GM23338 (cell line): Measurements from ENCODE around the gene ALDH16A1. TPM values are rescaled to one million over a fixed set of nuclear protein-coding genes. Genes with fewer than 3 reads are reported as not detected.
"Not testable (repeated sequence)": the region's sequence is repeated elsewhere in the genome, so short reads cannot be mapped to it uniquely, and the experiment has no call there.

Source experiments
- ATAC-seq: fragments of 200-7000 bp; cut with Tn5 transposase; 3 replicates; pipeline ENCODE4 v1.9.1; 2020
- DNase-seq: peaks from one replicate; pipeline ENCODE4 v3.0.0-alpha.2; 2015; ENCODE audit warnings: low spot score
- H2AFZ ChIP-seq: fragments of 200-600 bp; sonication (generic); 2 replicates; pipeline ENCODE4 v1.8.0; 2016; ENCODE audit warnings: antibody characterized with exemption, mild to moderate bottlenecking, moderate library complexity
- H3F3A ChIP-seq: fragments of 200-600 bp; sonication (generic); replicated peaks from 2 replicates; pipeline ENCODE4 v1.8.0; 2017; ENCODE audit warnings: antibody characterized with exemption, mixed run types, low read depth
- H3K27ac ChIP-seq: fragments of 200-600 bp; sonication (generic); 2 replicates; pipeline ENCODE4 v1.6.1; 2016; ENCODE audit warnings: low read depth
- H3K27me3 ChIP-seq: fragments of 200-600 bp; sonication (generic); 2 replicates; pipeline ENCODE4 v1.8.0; 2016; ENCODE audit warnings: mild to moderate bottlenecking, mixed run types, moderate library complexity; ENCODE audit not compliant: insufficient read depth
- H3K36me3 ChIP-seq: fragments of 200-600 bp; sonication (generic); 2 replicates; pipeline ENCODE4 v1.8.0; 2016; ENCODE audit warnings: mild to moderate bottlenecking; ENCODE audit not compliant: insufficient read depth
- H3K4me1 ChIP-seq: fragments of 200-600 bp; sonication (generic); 2 replicates; pipeline ENCODE4 v1.8.0; 2016; ENCODE audit warnings: mild to moderate bottlenecking, moderate library complexity; ENCODE audit not compliant: insufficient read depth
- H3K4me2 ChIP-seq: fragments of 200-600 bp; sonication (generic); 2 replicates; pipeline ENCODE4 v1.7.1; 2017; ENCODE audit warnings: mixed run types
- H3K4me3 ChIP-seq: fragments of 200-600 bp; sonication (generic); 2 replicates; pipeline ENCODE4 v1.6.1; 2016; ENCODE audit warnings: mixed run types
- H3K79me2 ChIP-seq: fragments of 200-600 bp; sonication (generic); replicated peaks from 2 replicates; pipeline ENCODE4 v1.8.0; 2017; ENCODE audit warnings: mild to moderate bottlenecking; ENCODE audit not compliant: insufficient read depth
- H3K9me2 ChIP-seq: fragments of 200-600 bp; sonication (generic); 2 replicates; pipeline ENCODE4 v1.8.0; 2017; ENCODE audit not compliant: insufficient read depth
- H4K20me1 ChIP-seq: fragments of 200-600 bp; sonication (generic); replicated peaks from 2 replicates; pipeline ENCODE4 v1.8.0; 2017; ENCODE audit warnings: mild to moderate bottlenecking; ENCODE audit not compliant: insufficient read depth
- H3K27ac Mint-ChIP-seq: 2 replicates; pipeline ENCODE4 v1.8.0; 2020; ENCODE audit warnings: inconsistent platforms, mild to moderate bottlenecking, moderate library complexity, mixed read lengths
- H3K27me3 Mint-ChIP-seq: 3 replicates; pipeline ENCODE4 v1.8.0; 2022; ENCODE audit warnings: low read depth, mild to moderate bottlenecking, moderate library complexity, mixed read lengths, inconsistent platforms; ENCODE audit not compliant: insufficient read depth, poor library complexity
- H3K36me3 Mint-ChIP-seq: 3 replicates; pipeline ENCODE4 v1.8.0; 2021; ENCODE audit warnings: low read depth, mild to moderate bottlenecking, inconsistent platforms, moderate library complexity, mixed read lengths
- H3K4me1 Mint-ChIP-seq: 3 replicates; pipeline ENCODE4 v1.8.0; 2020; ENCODE audit warnings: mild to moderate bottlenecking, inconsistent platforms, mixed read lengths
- H3K4me3 Mint-ChIP-seq: 3 replicates; pipeline ENCODE4 v1.8.0; 2021; ENCODE audit warnings: moderate library complexity, mild to moderate bottlenecking, inconsistent platforms, mixed read lengths
- H3K9me3 Mint-ChIP-seq: 3 replicates; pipeline ENCODE4 v1.8.0; 2020; ENCODE audit warnings: moderate library complexity, mild to moderate bottlenecking, inconsistent platforms, mixed read lengths
- CTCF ChIP-seq, 2 experiments: fragments of 200-600 bp in 1 of 2; sonication (generic) in 1 of 2; conservative IDR thresholded peaks; 2 replicates each; pipeline versions ENCODE4 v1.5.1 to v1.6.1; 2016 to 2017; ENCODE audit warnings: antibody characterized with exemption in 2 of 2, low read depth in 2 of 2, mild to moderate bottlenecking in 2 of 2, moderate library complexity in 1 of 2
- POLR2AphosphoS5 ChIP-seq: IDR thresholded peaks from 2 replicates; pipeline ENCODE4 v1.6.1; 2016; ENCODE audit warnings: antibody characterized with exemption, low read depth
- ZNF462 ChIP-seq: fragments of 250-450 bp; sonication (Bioruptor Pico); IDR thresholded peaks from 2 replicates; pipeline ENCODE4 v1.5.0; 2020; ENCODE audit warnings: mild to moderate bottlenecking, moderate library complexity
- polyA plus RNA-seq: library from polyadenylated mRNA; unstranded; fragments of >200 nt; fragmentation: Nextera tagmentation; extraction: Ambion mirVana; gene quantifications from 2 replicates; pipeline ENCODE4 v1.2.1, GENCODE V29; 2016
- total RNA-seq: library from RNA; depleted of rRNA; stranded (reverse); fragments of >200 nt; shearing (Covaris generic); gene quantifications from 2 replicates; pipeline ENCODE4 v1.2.3, GENCODE V29; 2014

Gene ALDH16A1
- total and polyA plus RNA-seq, 2 experiments from 2014 or later: 16.8 to 57.3 TPM

DNA sequence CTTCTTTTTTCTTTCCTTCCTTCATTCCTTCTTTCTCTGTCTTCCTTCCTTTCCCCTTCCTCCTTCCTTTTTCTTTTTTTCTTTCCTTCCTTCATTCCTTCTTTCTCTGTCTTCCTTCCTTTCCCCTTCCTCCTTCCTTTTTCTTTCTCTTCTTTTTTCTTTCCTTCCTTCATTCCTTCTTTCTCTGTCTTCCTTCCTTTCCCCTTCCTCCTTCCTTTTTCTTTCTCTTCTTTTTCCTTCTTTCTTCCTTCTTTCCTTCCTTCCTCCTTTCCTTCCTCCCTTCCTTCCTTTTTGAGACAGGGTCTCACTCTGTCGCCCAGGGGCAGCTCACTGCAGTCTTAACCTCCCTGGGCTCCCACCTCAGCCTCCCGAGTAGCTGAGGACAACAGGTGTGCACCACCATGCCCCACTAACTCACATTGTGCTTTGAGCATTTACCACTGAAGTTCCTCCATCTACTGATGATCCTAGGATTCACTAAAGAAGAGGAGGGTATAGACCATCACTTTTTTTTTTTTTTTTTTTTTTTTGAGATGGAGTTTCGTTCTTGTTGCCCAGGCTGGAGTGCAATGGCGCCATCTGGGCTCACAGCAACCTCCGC lies 8.8 kb upstream of the ALDH16A1 start:
- not testable (repeated sequence) for H3K4me3 ChIP-seq, H3K27ac Mint-ChIP-seq, H3K9me2 ChIP-seq, ATAC-seq, H3K27ac ChIP-seq, H3K79me2 ChIP-seq, H3K36me3 ChIP-seq, H2AFZ ChIP-seq, H3K4me2 ChIP-seq, DNase-seq, H3K9me3 Mint-ChIP-seq, H4K20me1 ChIP-seq
- Mint-ChIP-seq H3K4me1 (peaks cover 35% of the 10 kb centered on the region), H3K27me3 (peaks cover 65% of the 10 kb centered on the region), H3K36me3 (peaks cover 34% of the 10 kb centered on the region), H3K4me3 (peak overlapping the region; percentile 66; the same call in 2 of the 3 replicates)
- Histone ChIP-seq H3F3A (peaks cover 25% of the 10 kb centered on the region), H3K27me3 (peaks cover 27% of the 10 kb centered on the region), H3K4me1 (peaks cover 23% of the 10 kb centered on the region)

DNA sequence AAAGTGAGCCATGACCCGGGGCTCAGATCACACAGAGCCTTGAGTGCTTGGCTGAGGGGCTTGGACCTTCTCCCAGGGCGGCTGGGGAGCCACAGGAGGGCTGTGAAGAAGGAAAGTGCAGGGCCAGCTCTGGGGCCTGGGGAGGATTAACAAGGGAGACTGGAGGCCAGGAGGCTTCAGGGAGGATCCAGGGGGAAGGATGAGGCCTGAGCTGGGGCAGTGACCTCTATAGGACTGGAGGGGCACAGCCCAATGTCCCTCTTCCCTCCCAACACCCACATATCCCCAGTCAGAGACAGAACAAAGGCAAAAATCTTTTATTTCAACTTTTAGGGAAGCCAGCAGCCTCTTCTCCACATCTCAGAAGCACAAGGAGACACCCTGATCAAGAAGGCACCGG lies 7.0 kb upstream of the ALDH16A1 start:
- peaks cover 4% of the 10 kb centered on the region; the same call in 1 of the 2 replicates for H3K36me3 ChIP-seq
- H3K27ac ChIP-seq: no peak overlapping the region
- H3K9me2 ChIP-seq: no peaks in the 10 kb centered on the region
- Mint-ChIP-seq H3K27me3 (peaks cover 52% of the 10 kb centered on the region), H3K36me3 (peaks cover 49% of the 10 kb centered on the region), H3K4me3 (no peak overlapping the region), H3K9me3 (no peaks in the 10 kb centered on the region), H3K4me1 (peaks cover 35% of the 10 kb centered on the region), H3K27ac (peak overlapping the region; percentile 41; the same call in 1 of the 2 replicates)
- no peak for TF ChIP-seq POLR2AphosphoS5
- no peak for TF ChIP-seq ZNF462 (CRISPR knock-in tag)
- peak in 1 of 2 experiments; percentile 21; a peak in 2 of 4 replicates for TF ChIP-seq CTCF (conservative IDR thresholded peaks at IDR 0.05; ENCODE audit: low read depth in 2 of 2)
- H3K79me2 ChIP-seq: peaks cover 10% of the 10 kb centered on the region
- H3K4me2 ChIP-seq: no peak overlapping the region
- ATAC-seq (no peak), DNase-seq (peak; percentile 31)
- peaks cover 9% of the 10 kb centered on the region for H3K27me3 ChIP-seq
- peaks cover 23% of the 10 kb centered on the region for H3F3A ChIP-seq
- H3K4me1 ChIP-seq: peaks cover 24% of the 10 kb centered on the region
- H3K4me3 ChIP-seq: no peak overlapping the region
- H4K20me1 ChIP-seq: peaks cover 8% of the 10 kb centered on the region; the same call in 1 of the 2 replicates
- no peak overlapping the region for H2AFZ ChIP-seq
